HG03139 (cell line): ENCODE data around the gene CD3G.
"Not testable (repeated sequence)": the region's sequence is repeated elsewhere in the genome, so short reads cannot be mapped to it uniquely, and the experiment has no call there.

Experiments used
- ATAC-seq: cut with Tn5 transposase; IDR thresholded peaks from one replicate; pipeline ENCODE4 v1.9.1; 2021; ENCODE audit not compliant: unreplicated experiment

The CD3G gene

DNA sequence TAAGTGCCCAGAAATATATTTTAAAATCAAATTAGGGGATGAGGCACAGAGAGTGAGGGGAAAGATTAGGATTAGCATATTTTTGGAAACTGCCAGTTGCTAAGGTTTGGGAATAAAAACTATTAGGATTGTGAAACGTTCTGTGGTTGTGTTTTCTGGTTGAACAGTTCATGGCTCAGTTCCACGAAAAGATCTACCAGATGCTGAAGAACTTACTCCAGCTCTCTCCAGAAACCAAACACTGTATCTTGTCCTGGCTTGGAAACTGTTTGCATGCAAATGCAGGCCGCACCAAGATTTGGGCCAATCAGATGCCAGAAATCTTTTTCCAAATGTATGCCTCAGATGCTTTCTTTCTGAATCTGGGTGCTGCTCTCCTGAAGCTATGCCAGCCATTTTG lies 30.6 kb downstream of the CD3G start:
- no peak for ATAC-seq

DNA sequence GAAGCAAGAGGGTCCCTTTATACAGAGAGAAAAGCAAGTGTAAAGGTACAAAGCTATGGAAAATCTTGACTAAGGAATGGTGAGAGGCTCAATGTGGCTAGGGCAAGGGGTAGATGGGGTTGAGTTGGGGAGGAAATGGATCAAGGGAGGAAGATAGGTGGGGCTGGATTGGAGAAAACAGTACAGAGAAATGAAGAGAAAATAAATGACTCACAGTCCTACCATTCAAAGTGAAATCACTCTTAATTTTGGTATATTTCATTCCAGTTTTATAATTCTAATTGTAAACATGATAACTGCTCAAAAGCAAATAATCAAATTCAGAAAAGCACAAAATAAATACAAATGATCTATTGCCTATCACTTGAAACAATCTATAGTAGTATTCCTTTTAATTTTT lies 31.8 kb downstream of the CD3G start:
- ATAC-seq: no peak

DNA sequence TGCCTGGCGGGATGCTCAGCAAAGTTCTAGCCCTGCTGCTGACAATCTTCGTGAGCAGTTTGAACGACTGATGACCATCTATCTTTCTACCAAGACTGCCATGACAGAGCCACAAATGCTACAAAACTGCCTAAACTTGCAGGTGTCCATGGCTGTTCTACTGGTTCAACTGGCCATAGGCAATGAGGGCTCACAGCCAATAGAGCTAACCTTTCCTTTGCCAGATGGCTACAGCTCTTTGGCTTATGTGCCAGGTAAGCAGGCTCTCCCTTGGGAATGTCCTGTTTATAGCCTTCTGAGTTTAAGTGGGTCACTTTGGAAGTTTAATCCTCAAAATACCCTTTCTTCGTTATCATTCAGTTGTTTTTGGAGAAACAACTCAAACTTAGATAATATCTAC lies 35.4 kb downstream of the CD3G start:
- ATAC-seq: no peak

DNA sequence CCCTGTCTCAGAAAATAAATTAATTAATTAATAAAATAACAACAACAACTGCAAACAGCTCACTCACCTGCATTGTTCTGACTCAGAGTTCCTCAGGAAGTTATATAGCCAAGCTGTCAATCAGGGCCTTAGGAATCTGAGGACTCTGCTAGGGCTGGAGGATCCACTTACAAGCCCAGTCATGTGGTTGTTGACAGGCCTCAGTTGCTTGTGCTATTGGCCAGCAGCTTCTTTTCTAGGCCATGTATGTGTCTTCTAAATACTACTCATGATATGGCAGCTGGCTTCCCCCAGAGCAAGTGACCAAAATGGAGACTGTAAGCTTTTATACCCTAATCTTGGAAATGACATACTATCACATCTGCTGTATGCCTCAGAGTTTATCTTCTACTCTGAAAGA lies 36.4 kb downstream of the CD3G start:
- ATAC-seq: no peak

DNA sequence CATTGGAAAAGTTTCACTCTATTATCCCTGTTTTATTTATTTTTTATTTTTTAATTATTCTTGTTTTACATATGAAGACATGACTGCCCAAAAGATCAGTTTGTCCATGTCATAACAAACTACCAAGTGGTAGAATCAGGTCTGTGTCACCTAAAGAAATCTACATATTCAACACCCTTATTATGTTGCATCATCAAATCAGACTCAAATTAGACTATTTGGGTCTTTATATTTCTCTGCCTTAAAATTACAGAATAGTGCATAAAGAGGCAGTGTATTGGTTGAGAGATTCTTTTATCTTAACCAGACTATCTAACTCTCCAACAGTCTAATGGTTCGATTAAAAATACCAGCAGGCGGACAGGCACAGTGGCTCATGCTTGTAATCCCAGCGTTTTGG lies 38.8 kb downstream of the CD3G start:
- no peak for ATAC-seq

DNA sequence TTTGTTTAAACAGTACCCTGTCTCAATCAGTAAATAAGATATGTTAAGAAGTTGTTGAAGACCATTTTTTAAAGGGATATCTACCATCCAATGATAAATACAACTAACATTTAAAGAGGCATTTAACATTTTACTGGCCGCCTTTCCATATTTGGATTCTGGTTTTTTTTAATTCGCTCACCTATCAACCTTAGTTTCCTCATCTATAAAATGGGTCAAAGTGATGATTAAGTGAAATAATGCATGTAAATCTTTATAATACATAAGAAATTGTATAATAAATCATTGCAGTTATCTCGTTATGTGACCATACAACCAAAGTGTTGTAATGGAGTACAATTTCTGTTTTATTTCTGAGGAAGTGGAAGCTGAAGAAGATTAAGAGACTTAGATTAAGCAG lies 39.5 kb downstream of the CD3G start:
- no peak for ATAC-seq

DNA sequence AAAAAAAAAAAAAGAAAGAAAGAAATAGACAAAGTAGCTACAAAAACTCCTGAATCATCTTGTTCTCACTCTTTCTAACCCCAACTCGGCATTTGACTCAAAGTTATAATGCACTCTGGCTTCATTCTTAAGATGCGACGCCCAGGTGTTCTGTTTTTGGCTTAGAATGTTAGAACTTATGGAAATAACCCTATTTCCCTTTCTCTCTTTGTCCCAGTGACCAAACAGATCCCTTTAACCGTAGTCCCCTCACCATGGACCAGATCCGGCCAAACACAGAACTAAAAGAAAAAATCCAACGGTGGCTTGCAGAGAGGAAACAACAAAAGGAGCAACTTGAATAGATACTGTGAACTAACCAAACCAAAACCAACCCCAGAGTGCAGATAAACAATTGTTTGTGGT lies 52.0 kb downstream of the CD3G start:
- no peak for ATAC-seq

DNA sequence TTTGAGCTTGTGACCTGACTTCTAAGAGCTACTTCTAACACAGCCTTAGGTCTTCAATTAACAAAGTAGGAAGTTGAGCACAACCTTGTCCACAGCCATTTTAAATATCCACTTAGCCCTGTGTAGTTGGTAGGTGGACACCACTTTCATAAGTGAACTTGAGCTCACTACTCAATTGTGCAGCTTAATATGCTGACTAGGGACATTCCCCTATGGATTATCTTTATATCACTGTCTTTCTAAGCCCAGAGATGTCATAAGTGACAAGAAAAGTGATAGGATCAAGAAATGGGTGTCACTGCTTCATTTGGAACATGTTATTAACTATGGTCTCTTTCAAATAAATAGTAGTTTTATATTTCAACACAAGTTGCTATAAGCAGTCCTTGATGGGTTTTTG lies 53.3 kb downstream of the CD3G start:
- ATAC-seq: no peak

DNA sequence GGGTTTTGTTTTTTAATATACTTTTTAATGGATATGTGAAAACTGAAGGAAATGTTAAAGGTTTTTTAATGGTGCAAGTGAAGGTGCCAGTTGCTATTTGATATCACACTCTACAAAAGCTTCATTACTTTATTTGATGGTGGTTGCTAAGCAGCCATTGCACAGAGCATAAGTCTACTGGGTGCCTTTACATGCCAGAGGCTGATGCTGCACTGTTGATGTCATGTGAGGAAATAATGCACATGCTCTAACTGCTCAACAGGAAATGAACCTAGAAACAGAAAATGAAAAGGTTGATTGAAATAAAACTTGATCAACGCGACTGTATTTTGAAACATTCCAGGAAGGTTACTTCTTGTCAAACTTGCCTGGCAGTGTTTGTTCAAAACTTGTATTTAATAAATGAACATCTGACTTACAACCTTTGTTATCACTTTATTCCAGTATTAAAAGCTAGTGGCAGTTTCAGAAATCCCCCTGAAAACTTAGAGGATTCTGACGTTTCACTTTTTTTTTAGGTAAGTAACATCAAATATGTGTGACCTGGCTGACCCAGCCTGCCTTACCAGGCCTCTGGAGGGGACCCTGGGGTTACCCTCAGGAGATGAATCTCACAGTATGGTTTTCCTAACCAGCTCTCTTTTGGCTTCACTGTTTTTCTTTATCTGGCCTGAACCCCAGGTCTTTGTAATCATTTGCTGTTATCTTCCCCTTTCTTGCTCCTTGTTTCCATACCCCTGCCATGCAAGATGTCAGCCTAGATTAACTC lies 54.8 kb downstream of the CD3G start:
- no peak for ATAC-seq

DNA sequence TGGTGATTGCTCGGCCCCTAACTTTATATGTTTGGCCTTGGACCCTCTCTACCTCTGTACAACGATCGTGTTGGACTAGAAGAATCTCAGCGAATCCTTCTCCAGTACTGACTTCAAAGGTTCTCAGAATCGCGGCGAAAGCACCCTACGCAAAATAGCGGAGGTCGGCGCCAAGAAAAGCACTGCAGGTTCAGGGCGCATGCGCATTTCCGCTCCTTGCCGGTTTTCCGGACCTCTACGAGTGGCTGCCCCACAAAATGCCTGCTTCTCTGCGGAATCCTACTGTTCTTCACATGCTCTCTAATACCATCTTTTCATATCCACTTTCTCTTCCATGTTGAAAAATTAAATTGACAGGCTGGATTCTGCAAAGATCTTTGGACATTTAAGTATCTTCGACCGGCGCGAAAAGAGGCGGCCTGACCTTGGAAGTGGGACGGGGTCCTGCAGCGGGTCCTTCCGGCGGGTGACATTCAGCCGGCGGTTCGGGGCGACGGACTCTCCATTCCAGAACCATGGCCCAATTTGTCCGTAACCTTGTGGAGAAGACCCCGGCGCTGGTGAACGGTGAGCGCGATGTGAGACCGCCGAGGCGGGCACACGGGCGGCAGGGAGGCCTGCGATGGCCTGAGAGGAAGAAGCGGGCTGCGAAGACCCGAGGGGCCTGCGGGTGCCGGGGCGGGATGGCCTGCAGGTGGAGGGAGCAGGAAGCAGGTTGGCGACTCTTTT lies 57.2 kb downstream of the CD3G start, which contains the start of gene ATP5MG:
ATP5MG (plus strand) TSS at position 456 of the 729 bp plus-strand sequence; CDS start at position 516, 60 bp downstream.
- peak; percentile 54 for ATAC-seq

DNA sequence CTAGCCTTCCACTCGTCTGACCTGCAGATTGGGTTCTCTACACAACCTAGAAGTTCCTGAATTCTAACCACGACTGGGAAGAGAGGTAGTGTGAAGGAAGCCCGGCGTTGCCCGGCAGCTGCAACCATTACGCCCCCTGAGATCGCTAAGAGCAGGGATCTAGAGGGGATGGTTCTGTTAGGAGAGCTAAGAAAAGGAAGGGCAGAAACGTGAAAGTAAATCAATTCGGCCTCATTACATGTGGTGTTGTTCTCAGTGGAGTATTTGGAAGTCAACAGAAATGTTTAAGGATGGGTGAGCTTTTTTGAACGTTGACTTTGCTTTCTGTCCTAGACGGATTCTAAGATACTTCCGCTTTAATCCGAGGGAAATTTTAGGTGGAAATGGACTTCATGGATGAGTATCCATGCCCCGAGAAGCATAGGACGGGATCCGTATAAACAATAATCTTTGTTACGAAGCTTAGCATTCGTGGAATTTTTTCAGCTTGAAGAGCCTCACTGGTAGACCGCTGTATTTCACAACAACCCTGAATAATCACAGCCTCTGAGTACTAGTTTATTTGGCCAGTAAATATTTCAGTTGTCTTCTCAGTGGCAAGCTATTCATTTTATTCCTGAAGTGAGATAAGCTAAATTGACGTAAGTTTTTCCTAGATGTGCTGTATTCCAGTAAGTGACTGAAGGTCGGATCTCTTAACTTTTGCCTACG lies 57.9 kb downstream of the CD3G start:
- ATAC-seq: no peak

DNA sequence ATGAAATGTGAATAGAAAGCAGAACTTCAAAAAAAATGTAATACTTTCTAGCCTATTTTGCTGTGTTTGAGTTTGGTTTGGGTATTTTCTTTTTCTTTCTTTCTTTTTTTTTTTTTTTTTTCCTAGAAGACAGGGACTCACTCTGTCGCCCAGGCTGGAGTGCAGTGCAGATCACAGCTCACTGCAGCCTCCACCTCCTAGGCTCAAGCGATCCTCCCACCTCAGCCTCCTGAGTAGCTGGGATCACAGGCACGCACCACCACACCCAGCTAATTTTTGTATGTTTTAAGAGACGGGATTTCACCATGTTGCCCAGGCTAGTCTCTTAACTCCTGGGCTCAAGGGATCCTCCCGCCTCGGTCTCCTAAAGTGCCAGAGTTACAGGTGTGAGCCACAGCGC lies 58.5 kb downstream of the CD3G start:
- ATAC-seq: not testable (repeated sequence)
